GM12891 (cell line): ENCODE measurements around the gene IQCE.

ENCODE experiments used
- POLR2A ChIP-seq: IDR thresholded peaks from 2 replicates; pipeline ENCODE4 v1.6.1; 2011; ENCODE audit warnings: low read depth, low read length, control low read depth
- POLR2AphosphoS5 ChIP-seq: IDR thresholded peaks from 2 replicates; pipeline ENCODE4 v1.6.1; 2011; ENCODE audit warnings: low read depth, low read length, control low read depth
- TAF1 ChIP-seq: IDR thresholded peaks from 2 replicates; pipeline ENCODE4 v1.6.1; 2011; ENCODE audit warnings: low read depth, low read length, control low read depth

DNA sequence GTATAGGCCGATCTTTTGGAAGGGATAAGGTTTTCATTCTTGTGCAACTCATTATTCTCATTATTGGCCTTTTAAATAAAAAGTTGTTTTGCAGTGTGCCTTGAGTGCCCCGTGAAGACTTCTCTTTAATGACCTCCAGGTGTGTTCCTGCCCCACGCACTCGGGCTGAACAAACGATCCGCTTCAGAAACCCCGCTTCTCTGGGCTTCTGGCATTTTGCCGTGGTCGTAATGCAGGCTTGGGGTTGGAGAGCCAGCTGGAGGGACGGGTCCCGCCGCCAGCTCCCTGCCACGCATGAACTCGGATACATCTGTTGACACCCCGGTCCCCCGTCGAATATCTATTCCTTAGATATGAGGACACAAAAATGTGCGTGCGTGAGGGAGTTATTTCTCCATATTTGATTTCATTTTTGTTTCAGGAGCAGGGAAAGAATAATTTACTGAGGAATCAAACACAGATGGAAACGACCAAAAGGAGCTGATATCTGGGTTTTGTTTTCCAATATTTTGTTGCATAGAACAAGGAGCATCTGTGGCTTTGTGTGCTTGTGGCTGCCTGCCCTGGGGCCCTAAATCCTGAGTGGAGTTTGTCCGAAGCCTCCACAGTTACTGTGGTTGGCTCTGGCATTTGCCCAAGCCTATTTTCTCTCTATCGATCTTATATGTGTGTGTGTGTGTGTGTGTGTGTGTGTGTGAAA, 56.0 kb downstream of the IQCE start:
- TF ChIP-seq TAF1 (no peak), POLR2AphosphoS5 (no peak), POLR2A (no peak)
